Liver (tissue), 9 donors: ENCODE measurements around the gene BIN2. TPM values are rescaled to one million over a fixed set of nuclear protein-coding genes. Genes with fewer than 3 reads are reported as not detected.

Source experiments
- DNase-seq: peaks from one replicate; pipeline ENCODE4 v3.0.0-alpha.2; 2017; ENCODE audit warnings: low spot score
- H3K27ac ChIP-seq, 2 donors: one replicate each; pipeline ENCODE4 v1.7.0; 2013; ENCODE audit warnings: inconsistent platforms in 2 of 2, low read length in 2 of 2, control low read depth in 1 of 2, low read depth in 1 of 2, mild to moderate bottlenecking in 1 of 2
- H3K27me3 ChIP-seq, 4 donors: one replicate each; pipeline versions ENCODE4 v1.6.1 to v1.7.0; 2013; ENCODE audit warnings: low read length in 3 of 4, inconsistent platforms in 1 of 4, mild to moderate bottlenecking in 1 of 4, moderate library complexity in 1 of 4; ENCODE audit not compliant: control insufficient read depth in 4 of 4, insufficient read depth in 4 of 4
- H3K36me3 ChIP-seq, 4 donors: one replicate each; pipeline versions ENCODE4 v1.6.1 to v1.7.0; 2013; ENCODE audit warnings: low read length in 3 of 4, mild to moderate bottlenecking in 3 of 4, low read depth in 1 of 4, moderate library complexity in 1 of 4; ENCODE audit not compliant: control insufficient read depth in 4 of 4, insufficient read depth in 3 of 4
- H3K4me1 ChIP-seq, 4 donors: one replicate each; pipeline versions ENCODE4 v1.6.1 to v1.7.0; 2013; ENCODE audit warnings: low read length in 3 of 4, mild to moderate bottlenecking in 3 of 4, moderate library complexity in 1 of 4; ENCODE audit not compliant: control insufficient read depth in 4 of 4, insufficient read depth in 4 of 4
- H3K4me3 ChIP-seq, 3 donors: one replicate each; pipeline versions ENCODE4 v1.6.1 to v1.7.0; 2013; ENCODE audit warnings: low read length in 3 of 3, control low read depth in 1 of 3, low read depth in 1 of 3, mild to moderate bottlenecking in 1 of 3
- H3K9ac ChIP-seq, 2 donors: one replicate each; pipeline ENCODE4 v1.7.0; 2013; ENCODE audit warnings: low read length in 2 of 2, mild to moderate bottlenecking in 2 of 2, moderate library complexity in 2 of 2, control low read depth in 1 of 2, low read depth in 1 of 2
- H3K9me3 ChIP-seq, 4 donors: one replicate each; pipeline versions ENCODE4 v1.6.1 to v1.7.0; 2013; ENCODE audit warnings: low read length in 3 of 4; ENCODE audit not compliant: control insufficient read depth in 4 of 4
- EGR1 ChIP-seq, 2 donors: IDR thresholded peaks; 2 replicates each; pipeline ENCODE4 v1.6.1; 2016 to 2018; ENCODE audit warnings: antibody characterized with exemption in 2 of 2, low read depth in 2 of 2
- FOXA1 ChIP-seq: IDR thresholded peaks from 2 replicates; pipeline ENCODE4 v1.6.1; 2016; ENCODE audit warnings: antibody characterized with exemption
- FOXA2 ChIP-seq: IDR thresholded peaks from 2 replicates; pipeline ENCODE4 v1.6.1; 2016; ENCODE audit warnings: antibody characterized with exemption
- GABPA ChIP-seq, 2 donors: IDR thresholded peaks in 1 of 2; conservative IDR thresholded peaks in 1 of 2; 2 replicates each; pipeline ENCODE4 v1.6.1; 2016; ENCODE audit warnings: antibody characterized with exemption in 2 of 2, mild to moderate bottlenecking in 1 of 2, moderate library complexity in 1 of 2
- HNF4A ChIP-seq, 2 donors: conservative IDR thresholded peaks; 2 replicates each; pipeline ENCODE4 v1.6.1; 2016; ENCODE audit warnings: antibody characterized with exemption in 2 of 2, mild to moderate bottlenecking in 2 of 2
- HNF4G ChIP-seq: IDR thresholded peaks from 2 replicates; pipeline ENCODE4 v1.6.1; 2016; ENCODE audit warnings: antibody characterized with exemption
- JUND ChIP-seq, 2 donors: IDR thresholded peaks; 2 replicates each; pipeline ENCODE4 v1.6.1; 2016; ENCODE audit warnings: antibody characterized with exemption in 2 of 2
- NR2F2 ChIP-seq: IDR thresholded peaks from 2 replicates; pipeline ENCODE4 v1.6.1; 2016; ENCODE audit warnings: antibody characterized with exemption
- RAD21 ChIP-seq, 2 donors: IDR thresholded peaks; 2 replicates each; pipeline ENCODE4 v1.6.1; 2016; ENCODE audit warnings: antibody characterized with exemption in 2 of 2, mild to moderate bottlenecking in 2 of 2
- RXRA ChIP-seq, 2 donors: IDR thresholded peaks; 2 replicates each; pipeline ENCODE4 v1.6.1; 2017 to 2018; ENCODE audit warnings: antibody characterized with exemption in 2 of 2, mild to moderate bottlenecking in 1 of 2
- SP1 ChIP-seq: IDR thresholded peaks from 2 replicates; pipeline ENCODE4 v1.6.1; 2018; ENCODE audit warnings: antibody characterized with exemption, mild to moderate bottlenecking
- TAF1 ChIP-seq: conservative IDR thresholded peaks from 2 replicates; pipeline ENCODE4 v1.6.1; 2016; ENCODE audit warnings: antibody characterized with exemption, mild to moderate bottlenecking
- YY1 ChIP-seq: IDR thresholded peaks from 2 replicates; pipeline ENCODE4 v1.6.1; 2016; ENCODE audit warnings: antibody characterized with exemption, mild to moderate bottlenecking
- ZBTB33 ChIP-seq: IDR thresholded peaks from 2 replicates; pipeline ENCODE4 v1.6.1; 2016; ENCODE audit warnings: antibody characterized with exemption
- WGBS: extraction: QIAGEN DNeasy Blood & Tissue Kit; methylation state at CpG from one replicate; pipeline ENCODE4 v1.1.7; 2013; 5-methylcytosine and 5-hydroxymethylcytosine counted together
- polyA plus RNA-seq, 2 donors: library from polyadenylated mRNA; stranded (reverse) in 1 of 2; unstranded in 1 of 2; fragments of 200-250 nt in 1 of 2; fragments of >200 nt in 1 of 2; fragmentation: Nextera tagmentation in 1 of 2; extraction: Ambion mirVana in 1 of 2; gene quantifications; one replicate each; pipeline versions ENCODE4 v1.2.1 to v1.2.3, GENCODE V29; 2013 to 2015
- total RNA-seq, 2 donors: library from RNA; depleted of rRNA; stranded (reverse); fragments of >200 nt; gene quantifications; one replicate each; pipeline ENCODE4 v1.2.3, GENCODE V29; 2014
- TF ChIP-seq, protein P1 (sequence below): fragments of 150-350 bp; IDR thresholded peaks from 2 replicates; pipeline ENCODE4 v1.5.1; 2017; ENCODE audit warnings: improper control_type of control experiment, low read depth, low read length; ENCODE audit not compliant: missing input control
- TF ChIP-seq, protein P2 (sequence below): IDR thresholded peaks from 2 replicates; pipeline ENCODE4 v1.6.1; 2016; ENCODE audit warnings: antibody characterized with exemption
- TF ChIP-seq, protein P3 (sequence below): IDR thresholded peaks from 2 replicates; pipeline ENCODE4 v1.6.1; 2016; ENCODE audit warnings: antibody characterized with exemption, mild to moderate bottlenecking
- donor health status: healthy.
- donor health status: healthy.
- donor health status: healthy.
- donor health status: healthy.
- donor health status: healthy.

BIN2 gene
- total and polyA plus RNA-seq, 4 donors, result 1.9 to 10.2 (median 4.4) TPM

- H3K9me3 ChIP-seq, result no peaks in the 10 kb centered on the region
- DNase-seq, result no peak
- H3K27ac ChIP-seq, result no peak overlapping the region
- H3K36me3 ChIP-seq, result no peaks in the 10 kb centered on the region
- WGBS, result 87% methylated on average over 4 of the region's 4 CpGs
- H3K4me1 ChIP-seq, result peaks cover 0 to 5% (median 2%) of the 10 kb centered on the region in 4 donors
- no peak overlapping the region for H3K9ac ChIP-seq
- no peak for TF ChIP-seq EGR1 (IDR thresholded peaks at IDR 0.05; ENCODE audit: low read depth in 2 of 2)
- no peak for TF ChIP-seq JUND (IDR thresholded peaks at IDR 0.05)
- TF ChIP-seq, protein P1, sequence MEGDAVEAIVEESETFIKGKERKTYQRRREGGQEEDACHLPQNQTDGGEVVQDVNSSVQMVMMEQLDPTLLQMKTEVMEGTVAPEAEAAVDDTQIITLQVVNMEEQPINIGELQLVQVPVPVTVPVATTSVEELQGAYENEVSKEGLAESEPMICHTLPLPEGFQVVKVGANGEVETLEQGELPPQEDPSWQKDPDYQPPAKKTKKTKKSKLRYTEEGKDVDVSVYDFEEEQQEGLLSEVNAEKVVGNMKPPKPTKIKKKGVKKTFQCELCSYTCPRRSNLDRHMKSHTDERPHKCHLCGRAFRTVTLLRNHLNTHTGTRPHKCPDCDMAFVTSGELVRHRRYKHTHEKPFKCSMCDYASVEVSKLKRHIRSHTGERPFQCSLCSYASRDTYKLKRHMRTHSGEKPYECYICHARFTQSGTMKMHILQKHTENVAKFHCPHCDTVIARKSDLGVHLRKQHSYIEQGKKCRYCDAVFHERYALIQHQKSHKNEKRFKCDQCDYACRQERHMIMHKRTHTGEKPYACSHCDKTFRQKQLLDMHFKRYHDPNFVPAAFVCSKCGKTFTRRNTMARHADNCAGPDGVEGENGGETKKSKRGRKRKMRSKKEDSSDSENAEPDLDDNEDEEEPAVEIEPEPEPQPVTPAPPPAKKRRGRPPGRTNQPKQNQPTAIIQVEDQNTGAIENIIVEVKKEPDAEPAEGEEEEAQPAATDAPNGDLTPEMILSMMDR, result no peak
- no peak for TF ChIP-seq HNF4G
- no peak for TF ChIP-seq NR2F2
- TF ChIP-seq, protein P2, sequence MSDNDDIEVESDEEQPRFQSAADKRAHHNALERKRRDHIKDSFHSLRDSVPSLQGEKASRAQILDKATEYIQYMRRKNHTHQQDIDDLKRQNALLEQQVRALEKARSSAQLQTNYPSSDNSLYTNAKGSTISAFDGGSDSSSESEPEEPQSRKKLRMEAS, result no peak
- TF ChIP-seq FOXA2, result no peak
- no peak for TF ChIP-seq RAD21 (IDR thresholded peaks at IDR 0.05)
- TF ChIP-seq GABPA (IDR thresholded peaks at IDR 0.05 in 1 of 2, conservative IDR thresholded peaks at IDR 0.05 in 1 of 2), result no peak
- TF ChIP-seq ZBTB33, result no peak
- TF ChIP-seq YY1, result no peak
- no peak for TF ChIP-seq TAF1
- no peak for TF ChIP-seq HNF4A (conservative IDR thresholded peaks at IDR 0.05)
- no peaks in the 10 kb centered on the region for H3K27me3 ChIP-seq
- no peak overlapping the region for H3K4me3 ChIP-seq
Measured at GRCh38 chr12:51328587-51328986, 4.6 kb upstream of the BIN2 start.

DNA sequence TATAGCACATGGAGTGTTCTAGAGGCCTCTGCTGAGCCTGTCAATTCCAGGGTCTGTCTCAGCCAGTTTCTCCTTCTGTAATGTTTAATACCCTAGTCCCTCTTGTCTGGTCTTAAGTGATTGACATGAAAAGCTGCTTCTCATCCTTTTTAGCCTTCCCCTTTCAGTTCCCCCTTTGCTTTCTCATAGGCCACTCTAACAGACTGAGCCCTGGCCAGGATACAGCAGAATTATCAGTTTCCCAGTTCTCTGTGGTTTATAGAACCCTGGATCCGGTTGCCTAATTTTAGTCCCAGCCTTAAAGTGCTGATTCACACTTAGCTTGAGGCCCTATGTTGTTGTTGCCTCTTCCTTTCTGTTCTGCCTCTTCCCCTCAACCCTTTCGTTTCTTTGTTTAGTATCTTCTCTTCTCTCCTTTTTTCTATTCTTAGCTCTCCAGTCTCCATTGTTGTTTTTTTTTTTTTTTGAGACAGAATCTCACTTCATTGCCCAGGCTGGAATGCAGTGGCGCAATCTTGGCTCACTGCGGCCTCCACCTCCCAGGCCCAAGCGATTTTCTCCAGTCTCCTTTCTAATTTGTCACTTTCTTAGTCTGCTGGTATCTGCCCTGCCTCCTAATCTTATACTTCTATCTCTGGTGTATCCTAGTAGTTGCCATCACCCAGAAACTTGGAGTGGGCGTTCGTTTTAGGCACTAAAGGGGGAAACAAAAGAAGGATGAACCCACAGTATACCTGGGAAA is 2.9 kb upstream of the BIN2 start:
- no peaks in the 10 kb centered on the region for H3K36me3 ChIP-seq
- peak overlapping the region in 1 of 2 donors; percentile 31 for H3K27ac ChIP-seq
- 73% methylated on average over 7 of the region's 7 CpGs for WGBS
- H3K9ac ChIP-seq, result no peak overlapping the region
- no peak for DNase-seq
- no peaks in the 10 kb centered on the region for H3K27me3 ChIP-seq
- peaks cover 0 to 5% (median 2%) of the 10 kb centered on the region in 4 donors for H3K4me1 ChIP-seq
- no peak overlapping the region for H3K4me3 ChIP-seq
- no peaks in the 10 kb centered on the region for H3K9me3 ChIP-seq
- no peak for TF ChIP-seq NR2F2
- TF ChIP-seq TAF1, result no peak
- TF ChIP-seq YY1, result no peak
- no peak for TF ChIP-seq HNF4G
- TF ChIP-seq HNF4A (conservative IDR thresholded peaks at IDR 0.05), result no peak
- TF ChIP-seq RXRA (IDR thresholded peaks at IDR 0.05), result no peak
- TF ChIP-seq JUND (IDR thresholded peaks at IDR 0.05), result no peak
- no peak for TF ChIP-seq FOXA2
- no peak for TF ChIP-seq FOXA1
- TF ChIP-seq RAD21 (IDR thresholded peaks at IDR 0.05), result no peak
- TF ChIP-seq, protein P2, result no peak
- TF ChIP-seq ZBTB33, result no peak
- TF ChIP-seq GABPA (IDR thresholded peaks at IDR 0.05 in 1 of 2, conservative IDR thresholded peaks at IDR 0.05 in 1 of 2), result no peak
- TF ChIP-seq EGR1 (IDR thresholded peaks at IDR 0.05; ENCODE audit: low read depth in 2 of 2), result no peak
- TF ChIP-seq, protein P1, result no peak
- TF ChIP-seq, protein P3, sequence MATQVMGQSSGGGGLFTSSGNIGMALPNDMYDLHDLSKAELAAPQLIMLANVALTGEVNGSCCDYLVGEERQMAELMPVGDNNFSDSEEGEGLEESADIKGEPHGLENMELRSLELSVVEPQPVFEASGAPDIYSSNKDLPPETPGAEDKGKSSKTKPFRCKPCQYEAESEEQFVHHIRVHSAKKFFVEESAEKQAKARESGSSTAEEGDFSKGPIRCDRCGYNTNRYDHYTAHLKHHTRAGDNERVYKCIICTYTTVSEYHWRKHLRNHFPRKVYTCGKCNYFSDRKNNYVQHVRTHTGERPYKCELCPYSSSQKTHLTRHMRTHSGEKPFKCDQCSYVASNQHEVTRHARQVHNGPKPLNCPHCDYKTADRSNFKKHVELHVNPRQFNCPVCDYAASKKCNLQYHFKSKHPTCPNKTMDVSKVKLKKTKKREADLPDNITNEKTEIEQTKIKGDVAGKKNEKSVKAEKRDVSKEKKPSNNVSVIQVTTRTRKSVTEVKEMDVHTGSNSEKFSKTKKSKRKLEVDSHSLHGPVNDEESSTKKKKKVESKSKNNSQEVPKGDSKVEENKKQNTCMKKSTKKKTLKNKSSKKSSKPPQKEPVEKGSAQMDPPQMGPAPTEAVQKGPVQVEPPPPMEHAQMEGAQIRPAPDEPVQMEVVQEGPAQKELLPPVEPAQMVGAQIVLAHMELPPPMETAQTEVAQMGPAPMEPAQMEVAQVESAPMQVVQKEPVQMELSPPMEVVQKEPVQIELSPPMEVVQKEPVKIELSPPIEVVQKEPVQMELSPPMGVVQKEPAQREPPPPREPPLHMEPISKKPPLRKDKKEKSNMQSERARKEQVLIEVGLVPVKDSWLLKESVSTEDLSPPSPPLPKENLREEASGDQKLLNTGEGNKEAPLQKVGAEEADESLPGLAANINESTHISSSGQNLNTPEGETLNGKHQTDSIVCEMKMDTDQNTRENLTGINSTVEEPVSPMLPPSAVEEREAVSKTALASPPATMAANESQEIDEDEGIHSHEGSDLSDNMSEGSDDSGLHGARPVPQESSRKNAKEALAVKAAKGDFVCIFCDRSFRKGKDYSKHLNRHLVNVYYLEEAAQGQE, result no peak
- TF ChIP-seq SP1, result no peak
